IPS-NIHi11 (cell line): ENCODE data around the gene GPR149.

ENCODE experiments used
- DNase-seq: peaks from one replicate; pipeline ENCODE4 v3.0.0; 2012; ENCODE audit warnings: mixed read lengths, low spot score

Gene GPR149

DNA sequence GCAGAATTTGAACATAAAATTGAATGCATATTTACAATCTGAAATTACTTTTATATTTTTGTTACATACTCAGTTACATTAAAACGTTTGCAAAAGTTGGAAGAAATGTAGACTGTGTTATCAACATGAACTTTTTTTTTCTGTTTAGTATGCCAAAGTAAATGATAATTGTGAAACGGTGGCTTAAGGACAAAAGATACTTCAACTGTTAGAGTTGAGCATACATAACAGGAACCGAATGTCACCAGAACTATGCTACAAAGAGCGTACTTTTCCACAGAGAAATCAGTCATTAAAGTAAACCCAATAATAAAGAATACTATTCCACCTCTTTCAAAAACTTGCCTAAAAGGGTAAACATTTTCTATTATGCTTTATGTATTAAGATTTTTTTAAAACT lies 91.4 kb downstream of the GPR149 start:
- DNase-seq: no peak

DNA sequence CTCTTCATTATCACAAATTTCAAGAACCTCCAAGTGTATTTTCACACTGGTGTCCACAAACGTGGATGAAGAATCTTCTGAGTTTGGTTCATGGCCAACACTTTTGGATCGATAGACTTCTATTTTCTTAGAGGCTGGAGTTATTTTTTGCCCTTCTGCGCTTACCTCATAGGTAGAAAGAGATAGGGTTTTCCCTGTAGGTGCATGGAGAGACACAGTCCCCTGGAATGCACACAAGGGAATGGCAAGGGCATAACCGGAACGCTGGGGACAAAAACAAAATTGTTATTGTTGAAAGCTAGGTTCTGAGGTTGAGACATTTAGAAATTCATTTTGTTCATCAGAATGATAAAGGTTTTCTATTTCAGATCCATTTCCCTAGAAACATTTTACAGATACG lies 92.0 kb downstream of the GPR149 start:
- no peak for DNase-seq

DNA sequence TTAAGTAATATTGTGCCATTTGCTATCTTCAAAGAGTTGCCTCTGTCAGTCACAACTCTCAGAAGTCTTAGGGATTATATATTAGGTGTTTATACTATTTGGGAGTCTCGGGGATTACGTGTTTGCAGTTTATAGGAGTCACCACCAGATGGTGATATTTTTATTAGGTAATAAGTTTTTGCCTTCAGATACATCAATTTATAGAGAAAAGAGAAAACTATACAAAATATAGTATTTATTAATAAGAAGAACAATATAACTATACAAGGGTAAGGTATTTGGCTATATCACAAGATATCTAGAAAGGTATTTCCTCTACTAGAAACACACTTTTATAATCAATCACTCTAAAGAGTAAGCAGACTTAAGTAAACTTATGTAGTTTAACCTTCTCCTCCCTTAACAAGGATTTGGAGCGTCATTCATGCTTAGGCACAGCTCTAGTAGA lies 95.0 kb downstream of the GPR149 start:
- DNase-seq: peak; percentile 20

DNA sequence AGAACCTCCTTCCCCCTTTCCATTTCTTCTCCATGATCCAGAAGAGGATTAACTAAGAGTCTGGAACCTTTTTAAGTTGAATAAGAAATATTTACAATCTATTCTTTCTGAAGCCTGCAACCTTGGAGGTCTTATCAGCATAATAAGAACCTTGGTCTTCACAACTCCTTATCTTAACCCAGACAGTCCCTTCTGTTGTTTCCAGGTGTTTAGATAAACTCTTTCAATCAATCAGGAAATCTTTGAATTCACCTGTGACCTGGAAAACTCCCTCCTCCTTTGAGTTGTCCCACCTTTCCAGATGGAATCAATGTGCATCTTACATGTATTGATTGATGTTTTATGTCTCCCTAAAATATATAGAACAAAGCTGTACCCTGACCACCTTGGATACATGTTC lies 102.1 kb downstream of the GPR149 start:
- no peak for DNase-seq

DNA sequence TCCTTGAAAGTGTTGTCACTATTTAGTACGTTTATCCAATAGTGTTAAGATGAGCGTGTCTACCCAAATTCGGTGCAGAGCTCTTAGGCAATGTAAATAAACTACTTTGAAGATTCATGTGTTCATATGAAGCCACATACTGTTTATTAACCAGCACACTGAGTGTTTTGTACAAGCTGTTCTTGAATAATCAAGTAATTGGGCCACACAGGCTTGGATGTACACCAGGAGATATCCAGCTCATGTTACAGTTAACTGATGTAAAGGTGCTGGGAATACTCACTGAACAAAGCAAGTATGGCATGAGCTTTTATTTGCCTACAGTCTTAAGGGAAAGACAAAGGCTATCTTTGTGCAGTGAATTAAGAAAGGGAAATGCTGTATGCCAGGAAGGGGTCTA lies 105.1 kb downstream of the GPR149 start:
- DNase-seq: no peak

DNA sequence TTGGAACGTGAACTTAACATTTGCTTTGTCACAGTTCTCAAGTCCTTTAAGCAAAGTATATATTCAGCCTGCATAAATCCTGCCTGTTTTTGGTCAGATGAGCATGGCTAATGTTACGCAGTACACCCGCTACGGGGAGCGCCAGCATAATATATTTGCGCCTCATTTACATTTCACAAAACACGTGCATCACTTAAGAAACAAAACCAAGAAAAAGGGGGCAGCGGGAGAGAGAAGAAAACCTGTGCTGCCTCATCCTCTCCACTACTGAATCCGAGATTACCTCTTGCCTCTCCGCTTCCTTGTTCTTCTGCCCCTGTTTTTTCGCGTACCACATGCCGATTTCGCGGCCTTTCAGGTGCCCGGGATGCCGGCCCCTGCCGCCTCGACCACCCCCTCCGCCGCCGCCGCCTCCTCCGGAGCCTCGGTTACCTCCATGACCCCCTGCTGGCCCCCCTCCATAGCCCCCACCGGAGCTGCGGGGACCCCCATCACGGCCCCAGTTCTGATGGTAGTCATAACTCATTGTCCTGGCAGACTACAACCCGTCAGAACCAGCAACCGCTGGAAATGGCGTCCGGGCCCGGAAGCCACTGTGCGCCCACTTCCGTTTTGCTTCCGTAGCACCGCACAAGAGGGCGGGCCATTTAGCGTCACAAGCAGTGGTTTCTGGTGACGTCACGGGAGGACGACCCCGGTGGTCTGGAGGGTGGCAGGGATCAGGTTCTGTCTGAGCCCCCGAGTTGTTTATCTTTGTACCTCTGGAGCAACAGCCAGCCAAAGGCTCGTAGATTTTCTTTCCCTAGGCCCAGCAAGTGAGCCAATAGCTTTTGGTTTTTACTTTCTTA lies 105.9 kb downstream of the GPR149 start, which contains the start of gene DHX36:
Gene DHX36 (minus strand): TSS at position 597 of the 848 bp plus-strand sequence. CDS start 71 bp downstream, at position 526.
- DNase-seq: peak; percentile 93

DNA sequence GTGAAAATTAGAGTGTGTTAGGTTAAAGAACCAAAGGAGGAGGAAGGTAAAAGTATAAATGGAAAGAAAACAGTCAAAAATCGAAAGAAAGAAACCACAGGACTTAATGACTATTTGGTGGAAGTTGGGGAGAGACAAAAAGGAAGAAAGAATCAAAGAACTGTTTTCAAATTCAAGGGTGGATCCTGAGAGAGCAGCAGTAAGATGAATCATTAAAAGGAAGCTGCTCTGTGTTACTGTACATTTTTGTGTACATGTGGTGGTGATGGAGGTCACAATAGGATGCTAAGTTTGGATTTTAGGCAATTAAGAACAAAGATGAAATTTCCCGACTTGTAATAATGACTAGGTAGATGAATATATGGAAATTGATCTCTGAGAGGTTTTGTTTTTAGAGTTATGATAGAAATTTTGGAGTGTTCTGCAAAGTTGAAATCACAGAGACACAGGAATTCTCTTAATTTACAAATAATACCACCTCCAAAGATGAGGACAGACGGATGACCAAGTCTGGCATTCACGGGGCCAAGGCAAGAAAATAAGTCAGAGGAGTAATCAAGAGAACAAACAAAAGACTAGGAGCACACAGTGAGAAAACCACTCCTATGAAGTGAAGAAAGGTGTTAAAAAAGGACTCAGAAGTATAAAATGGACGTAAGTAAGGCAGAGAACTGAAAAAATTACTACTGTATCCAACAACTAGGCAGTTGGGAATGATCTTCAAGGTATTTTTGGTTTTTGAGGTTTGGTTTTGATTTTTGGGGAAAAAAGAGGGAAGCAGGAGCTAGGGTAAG lies 112.8 kb downstream of the GPR149 start:
- DNase-seq: no peak

DNA sequence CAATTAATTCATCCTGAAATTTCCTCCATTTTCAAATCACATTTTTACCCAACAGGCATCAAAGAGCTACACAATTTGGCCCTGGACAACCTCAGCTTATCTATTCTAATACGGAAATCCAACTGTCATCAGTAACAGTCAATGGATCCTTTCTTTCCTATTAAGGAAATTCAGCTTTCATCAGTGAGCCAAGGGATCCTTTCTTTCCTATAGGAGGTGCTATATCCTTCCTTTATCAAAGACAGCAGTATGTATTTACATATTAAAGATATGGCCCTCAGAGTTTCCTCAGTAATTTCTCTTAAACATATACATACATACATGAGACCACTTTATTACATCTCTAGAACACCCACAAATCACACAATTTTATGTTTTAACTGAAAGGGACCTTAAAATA lies 115.8 kb downstream of the GPR149 start:
- DNase-seq: no peak

DNA sequence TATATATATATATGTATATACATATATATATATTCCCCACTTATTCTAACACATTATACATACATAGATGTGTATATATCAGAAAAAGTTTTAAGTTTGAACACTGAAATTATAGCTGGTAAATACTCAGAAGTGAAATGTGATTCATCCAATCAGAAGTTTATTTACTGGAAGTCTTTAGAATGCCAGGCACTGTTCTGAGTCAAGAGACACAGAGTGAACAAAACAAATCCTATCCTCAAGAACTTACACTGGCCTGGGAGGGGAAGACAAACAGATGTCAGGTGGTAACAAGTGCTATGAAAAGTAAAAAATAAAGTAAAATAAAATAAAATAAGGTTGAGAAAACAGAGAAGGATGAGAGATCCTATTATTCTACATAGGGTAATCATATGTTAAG lies 119.2 kb downstream of the GPR149 start:
- no peak for DNase-seq

DNA sequence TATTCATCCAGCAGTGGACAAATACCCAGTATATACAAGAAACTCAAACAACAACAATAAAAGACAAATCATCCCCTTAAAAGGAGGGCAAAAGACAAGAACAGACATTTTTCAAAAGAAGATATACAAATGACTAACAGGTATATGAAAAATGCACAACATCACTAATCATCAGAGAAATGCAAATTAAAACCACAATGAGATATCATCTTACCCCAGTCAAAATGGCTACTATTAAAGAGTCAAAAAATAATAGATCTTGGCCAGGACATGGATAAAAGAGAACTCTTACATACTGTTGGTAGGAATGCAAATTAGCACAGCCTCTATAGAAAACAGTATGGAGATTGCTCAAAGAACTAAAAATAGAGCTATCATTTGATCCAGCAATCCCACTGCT lies 122.6 kb downstream of the GPR149 start:
- DNase-seq: no peak

DNA sequence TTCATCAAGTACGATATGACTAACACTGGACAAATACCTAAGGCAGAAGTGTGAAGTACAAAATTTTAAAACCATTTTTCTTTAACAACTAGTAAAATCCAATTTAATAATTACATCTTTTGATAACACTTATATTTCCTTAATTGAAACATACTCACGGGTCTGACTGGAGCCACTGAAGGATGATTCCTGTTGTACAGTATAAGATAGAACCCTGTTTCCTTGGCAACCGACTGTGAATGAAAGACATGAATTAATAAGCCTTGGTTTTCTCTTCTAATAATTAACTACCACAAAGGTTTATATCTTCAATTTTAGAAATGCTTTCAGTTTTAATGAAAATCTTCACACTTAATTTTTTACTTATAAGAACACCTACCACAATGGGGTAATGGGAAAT lies 125.1 kb downstream of the GPR149 start:
- no peak for DNase-seq

DNA sequence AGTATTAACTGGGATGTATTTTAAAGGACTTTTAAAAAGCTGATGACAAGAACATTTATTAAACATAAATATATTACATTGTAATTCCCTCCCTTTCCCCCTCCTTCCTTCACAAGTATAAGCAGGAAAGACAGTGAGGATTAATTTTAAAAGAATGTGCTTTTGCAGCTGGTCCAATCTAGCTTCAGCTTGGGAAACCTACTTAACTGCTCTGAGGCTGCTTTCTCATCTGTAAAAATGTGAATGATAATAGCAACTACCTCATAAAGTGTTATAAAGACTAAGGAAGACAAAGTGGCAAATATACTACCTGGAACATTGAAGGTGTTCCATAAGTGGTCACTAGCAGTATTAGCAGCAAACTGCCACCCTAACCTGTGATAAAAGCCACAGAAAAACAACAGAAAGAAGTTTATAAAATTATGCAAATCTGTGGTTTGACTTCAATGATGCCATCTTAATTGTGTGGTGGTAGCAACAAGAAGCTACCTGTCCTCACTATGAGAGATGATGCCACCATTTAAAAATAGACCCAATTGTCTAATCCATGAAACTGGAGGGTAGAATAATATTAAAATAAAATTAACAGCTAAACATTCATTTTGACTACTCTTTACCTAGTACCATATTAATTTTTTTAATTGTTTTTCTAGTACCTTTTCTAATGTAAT lies 125.7 kb downstream of the GPR149 start:
- no peak for DNase-seq

DNA sequence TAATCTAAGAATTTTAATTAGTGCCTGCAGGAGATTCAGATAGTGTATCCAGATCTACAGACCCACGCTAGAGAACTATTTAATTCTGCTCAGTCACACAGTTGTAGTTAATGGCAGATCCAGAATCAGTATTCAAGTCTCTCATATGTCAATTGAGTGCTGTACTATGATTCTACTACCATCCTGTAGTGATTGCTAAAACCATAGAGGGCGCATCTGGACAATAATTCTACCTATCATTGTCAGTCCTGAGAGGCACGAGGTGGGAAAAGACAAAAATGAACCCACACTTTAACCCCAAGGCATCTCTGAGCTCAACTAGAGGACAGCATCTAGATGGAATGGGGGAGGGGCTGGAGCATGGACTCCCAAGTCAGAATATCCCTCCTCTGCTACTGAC lies 128.4 kb downstream of the GPR149 start:
- DNase-seq: no peak

DNA sequence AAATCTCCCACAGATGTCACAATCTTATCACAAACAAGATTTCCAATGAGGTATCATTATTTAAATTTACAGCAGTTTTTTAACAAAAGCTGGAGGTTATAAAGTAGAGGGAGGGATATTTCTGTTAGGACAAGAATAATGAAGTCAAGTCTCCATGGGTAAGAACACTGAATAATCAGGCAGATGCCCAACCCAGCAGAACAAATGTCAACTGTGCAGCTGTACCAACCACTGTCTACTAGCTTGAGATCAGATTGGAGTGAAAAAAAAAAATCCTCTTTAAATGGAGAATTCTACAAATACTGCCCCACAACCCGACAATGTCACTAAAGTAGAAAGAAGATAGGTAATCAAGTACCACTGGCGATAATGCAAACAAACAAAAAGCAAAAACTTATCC lies 136.0 kb downstream of the GPR149 start:
- no peak for DNase-seq

DNA sequence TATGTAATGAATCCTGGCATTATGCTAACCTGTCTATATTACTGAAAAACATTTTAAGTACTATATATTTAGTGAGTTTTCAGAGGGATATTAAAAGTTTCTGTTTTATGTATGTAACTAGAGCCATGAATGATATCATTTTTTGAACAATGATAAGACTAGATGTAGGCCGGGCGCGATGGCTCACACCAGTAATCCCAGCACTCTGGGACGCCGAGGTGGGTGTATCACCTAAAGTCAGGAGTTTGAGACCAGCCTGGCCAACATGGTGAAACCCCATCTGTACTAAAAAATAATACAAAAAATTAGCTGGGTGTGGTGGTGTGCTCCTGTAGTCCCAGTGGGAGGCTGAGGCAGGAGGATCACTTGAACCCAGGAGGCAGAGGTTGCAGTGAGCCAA lies 139.8 kb downstream of the GPR149 start:
- no peak for DNase-seq
